ENCODE measurements around the gene INMT.

DNA sequence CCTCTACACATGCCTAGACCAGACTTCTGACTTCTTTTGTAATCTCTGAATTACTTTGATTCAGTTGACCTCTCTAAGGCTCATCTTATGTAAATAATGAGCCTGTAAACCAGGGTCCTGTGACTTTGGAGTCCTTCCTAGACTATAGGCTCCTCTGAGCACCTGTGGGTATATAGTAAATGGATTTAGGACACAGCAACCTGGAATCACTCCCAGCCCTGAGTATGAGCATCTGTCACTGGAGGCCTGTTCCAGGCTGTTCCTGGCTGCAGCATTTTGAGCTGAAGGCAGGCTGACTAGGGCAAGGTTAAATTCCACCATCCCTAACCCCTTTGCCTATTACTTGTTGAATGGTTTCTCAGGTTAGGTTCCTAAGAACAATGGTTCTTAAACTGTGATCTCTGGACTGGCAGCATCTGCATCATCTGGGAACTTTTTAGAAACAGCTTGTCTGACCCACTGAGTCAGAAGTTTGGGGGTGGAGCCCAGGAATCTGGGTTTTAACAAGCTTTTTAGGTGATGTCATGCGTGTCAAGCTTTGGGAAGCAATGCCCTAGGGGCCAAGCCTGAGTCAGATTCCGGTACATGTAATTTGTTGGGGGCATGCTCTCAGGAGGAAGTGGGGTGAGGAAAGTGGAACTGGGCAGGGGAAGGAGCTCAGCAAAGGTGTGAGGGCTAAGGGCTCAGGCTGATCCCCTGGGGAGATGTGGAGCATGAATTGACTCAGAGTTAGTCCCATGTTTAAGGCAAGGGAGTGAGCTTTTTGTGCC lies 47.5 kb downstream of the INMT start:
- no peak for TF ChIP-seq EHMT2 (IDR thresholded peaks at IDR 0.05; ENCODE audit: borderline replicate concordance, low read depth, low read length)
- TF ChIP-seq SMARCC2 (IDR thresholded peaks at IDR 0.05): no peak
- no peak for TF ChIP-seq DNMT3B (CRISPR knock-in tag; conservative IDR thresholded peaks at IDR 0.05)
- TF ChIP-seq FOXK2 (IDR thresholded peaks at IDR 0.05): no peak
- no peak for TF ChIP-seq MAFK (conservative IDR thresholded peaks at IDR 0.05 in 1 of 2, IDR thresholded peaks at IDR 0.05 in 1 of 2; ENCODE audit: low read length in 2 of 2)
- TF ChIP-seq, protein P1, sequence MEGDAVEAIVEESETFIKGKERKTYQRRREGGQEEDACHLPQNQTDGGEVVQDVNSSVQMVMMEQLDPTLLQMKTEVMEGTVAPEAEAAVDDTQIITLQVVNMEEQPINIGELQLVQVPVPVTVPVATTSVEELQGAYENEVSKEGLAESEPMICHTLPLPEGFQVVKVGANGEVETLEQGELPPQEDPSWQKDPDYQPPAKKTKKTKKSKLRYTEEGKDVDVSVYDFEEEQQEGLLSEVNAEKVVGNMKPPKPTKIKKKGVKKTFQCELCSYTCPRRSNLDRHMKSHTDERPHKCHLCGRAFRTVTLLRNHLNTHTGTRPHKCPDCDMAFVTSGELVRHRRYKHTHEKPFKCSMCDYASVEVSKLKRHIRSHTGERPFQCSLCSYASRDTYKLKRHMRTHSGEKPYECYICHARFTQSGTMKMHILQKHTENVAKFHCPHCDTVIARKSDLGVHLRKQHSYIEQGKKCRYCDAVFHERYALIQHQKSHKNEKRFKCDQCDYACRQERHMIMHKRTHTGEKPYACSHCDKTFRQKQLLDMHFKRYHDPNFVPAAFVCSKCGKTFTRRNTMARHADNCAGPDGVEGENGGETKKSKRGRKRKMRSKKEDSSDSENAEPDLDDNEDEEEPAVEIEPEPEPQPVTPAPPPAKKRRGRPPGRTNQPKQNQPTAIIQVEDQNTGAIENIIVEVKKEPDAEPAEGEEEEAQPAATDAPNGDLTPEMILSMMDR (CRISPR knock-in tag; IDR thresholded peaks at IDR 0.05): no peak
